GM18909 (cell line): ENCODE measurements around the gene BMPR1A.
"Not testable (repeated sequence)": the region's sequence is repeated elsewhere in the genome, so short reads cannot be mapped to it uniquely, and the experiment has no call there.

ENCODE experiments used
- ATAC-seq: cut with Tn5 transposase; IDR thresholded peaks from one replicate; pipeline ENCODE4 v1.9.1; 2021; ENCODE audit warnings: mild to moderate bottlenecking; ENCODE audit not compliant: unreplicated experiment, poor library complexity

BMPR1A gene

GRCh38 chr10:86728056-86728455, 28.4 kb upstream of the BMPR1A start:
- no peak for ATAC-seq

- ATAC-seq: no peak
These were observed 26.7 kb upstream of the BMPR1A start for GRCh38 chr10:86729677-86730076.

GRCh38 chr10:86730227-86730626, 26.2 kb upstream of the BMPR1A start:
- ATAC-seq: no peak

GRCh38 chr10:86732771-86733170, 23.6 kb upstream of the BMPR1A start:
- ATAC-seq: no peak

- no peak for ATAC-seq
These were observed 23.2 kb upstream of the BMPR1A start for GRCh38 chr10:86733260-86733671.

- no peak for ATAC-seq
These were observed 22.0 kb upstream of the BMPR1A start for GRCh38 chr10:86734207-86734988.

- ATAC-seq: not testable (repeated sequence)
These were observed 21.1 kb upstream of the BMPR1A start for GRCh38 chr10:86735278-86735677.

- no peak for ATAC-seq
These were observed 14.2 kb upstream of the BMPR1A start for GRCh38 chr10:86742230-86742629.

- no peak for ATAC-seq
These were observed 12.2 kb upstream of the BMPR1A start for GRCh38 chr10:86744067-86744725.

GRCh38 chr10:86747796-86748581, 8.4 kb upstream of the BMPR1A start:
- ATAC-seq: no peak

GRCh38 chr10:86749854-86750253, 6.6 kb upstream of the BMPR1A start:
- ATAC-seq: no peak

- no peak for ATAC-seq
These were observed 4.9 kb upstream of the BMPR1A start for GRCh38 chr10:86751477-86751876.

GRCh38 chr10:86752311-86752710, 4.1 kb upstream of the BMPR1A start:
- ATAC-seq: no peak

- no peak for ATAC-seq
These were observed 3.4 kb upstream of the BMPR1A start for GRCh38 chr10:86753051-86753450.

- no peak for ATAC-seq
These were observed 2.6 kb upstream of the BMPR1A start for GRCh38 chr10:86753638-86754434.

- no peak for ATAC-seq
These were observed 1.0 kb upstream of the BMPR1A start for GRCh38 chr10:86755454-86755739.

- peak; percentile 83 for ATAC-seq
These were observed 494 bp upstream of the BMPR1A start for GRCh38 chr10:86755740-86756510.

GRCh38 chr10:86757113-86757972, 924 bp downstream of the BMPR1A start:
- peak; percentile 6 for ATAC-seq
